GM21360 (cell line): ENCODE data around the gene CACNA2D2.

Experiments
- ATAC-seq: cut with Tn5 transposase; IDR thresholded peaks from one replicate; pipeline ENCODE4 v1.9.1; 2021; ENCODE audit warnings: mild to moderate bottlenecking, moderate library complexity; ENCODE audit not compliant: unreplicated experiment

The CACNA2D2 gene

GRCh38 chr3:50374363-50375257 is 128.8 kb downstream of the CACNA2D2 start:
- no peak for ATAC-seq

GRCh38 chr3:50373146-50374051 is 130.0 kb downstream of the CACNA2D2 start:
- no peak for ATAC-seq

GRCh38 chr3:50372349-50372748 is 131.1 kb downstream of the CACNA2D2 start:
- no peak for ATAC-seq

GRCh38 chr3:50371133-50371685 is 132.2 kb downstream of the CACNA2D2 start:
- no peak for ATAC-seq

- no peak for ATAC-seq
Measured at GRCh38 chr3:50370594-50370993, 132.8 kb downstream of the CACNA2D2 start.

GRCh38 chr3:50369012-50369670 is 134.3 kb downstream of the CACNA2D2 start:
- no peak for ATAC-seq

GRCh38 chr3:50365842-50366220 is 137.6 kb downstream of the CACNA2D2 start:
- no peak for ATAC-seq

- peak; percentile 80 for ATAC-seq
Measured at GRCh38 chr3:50365080-50365841, 138.2 kb downstream of the CACNA2D2 start.

- ATAC-seq: peak; percentile 9
Measured at GRCh38 chr3:50364573-50365079, 138.8 kb downstream of the CACNA2D2 start.

GRCh38 chr3:50359760-50360110 is 143.7 kb downstream of the CACNA2D2 start:
- ATAC-seq: peak; percentile 12

GRCh38 chr3:50358911-50359759 is 144.3 kb downstream of the CACNA2D2 start, which contains the start of gene TMEM115:
Gene TMEM115, minus strand, starts transcription at chr3:50359521. Its CDS starts 458 bp downstream, at chr3:50359063.
- ATAC-seq: peak; percentile 95

- no peak for ATAC-seq
Measured at GRCh38 chr3:50358355-50358910, 145.0 kb downstream of the CACNA2D2 start.

- no peak for ATAC-seq
Measured at GRCh38 chr3:50357481-50357880, 146.0 kb downstream of the CACNA2D2 start.

GRCh38 chr3:50356553-50356952 is 146.9 kb downstream of the CACNA2D2 start:
- ATAC-seq: no peak

GRCh38 chr3:50355829-50356552 is 147.4 kb downstream of the CACNA2D2 start:
- no peak for ATAC-seq

- ATAC-seq: no peak
Measured at GRCh38 chr3:50354850-50355249, 148.6 kb downstream of the CACNA2D2 start.

- ATAC-seq: no peak
Measured at GRCh38 chr3:50354186-50354764, 149.2 kb downstream of the CACNA2D2 start.
